NB4 (cell line): ENCODE results near the gene HTR3A.
"Not testable (repeated sequence)": the region's sequence is repeated elsewhere in the genome, so short reads cannot be mapped to it uniquely, and the experiment has no call there.

Experiments
- DNase-seq: peaks from one replicate; pipeline ENCODE4 v3.0.0; 2010; ENCODE audit warnings: low read depth
- H3K4me3 ChIP-seq: one replicate; pipeline ENCODE4 v1.5.1; 2011; ENCODE audit warnings: mild to moderate bottlenecking, low read depth, low read length, moderate library complexity
- CTCF ChIP-seq: IDR thresholded peaks from one replicate; pipeline ENCODE4 v1.5.1; 2012; ENCODE audit warnings: low read depth, low read length
- MAX ChIP-seq: IDR thresholded peaks from 2 replicates; pipeline ENCODE4 v1.6.1; 2011; ENCODE audit warnings: low read depth, low read length
- MYC ChIP-seq: IDR thresholded peaks from 2 replicates; pipeline ENCODE4 v1.6.1; 2011; ENCODE audit warnings: low read depth, low read length
- POLR2A ChIP-seq: IDR thresholded peaks from 2 replicates; pipeline ENCODE4 v1.6.1; 2011; ENCODE audit warnings: mild to moderate bottlenecking; ENCODE audit not compliant: insufficient read length; ENCODE audit errors: extremely low read depth

The HTR3A gene

GRCh38 chr11:113974741-113975470, at the start of gene HTR3A:
Gene HTR3A (plus strand): TSS chr11:113975108. CDS start chr11:113975326, 218 bp downstream.
- DNase-seq, result peak; percentile 19
- TF ChIP-seq MAX (no peak), MYC (no peak), CTCF (no peak), POLR2A (no peak)
- H3K4me3 ChIP-seq, result no peak within 1 kb of the TSS

GRCh38 chr11:113926273-113927197, 48.4 kb upstream of the HTR3A start:
- DNase-seq, result no peak
- TF ChIP-seq CTCF (no peak), MYC (no peak)
- no peak overlapping the region for H3K4me3 ChIP-seq

GRCh38 chr11:113928311-113928710, 46.6 kb upstream of the HTR3A start:
- TF ChIP-seq MYC (no peak), CTCF (no peak), POLR2A (no peak), MAX (no peak)
- H3K4me3 ChIP-seq, result no peak overlapping the region
- DNase-seq, result no peak

- TF ChIP-seq MYC (no peak), CTCF (no peak), MAX (no peak), POLR2A (no peak)
- H3K4me3 ChIP-seq, result no peak overlapping the region
- DNase-seq, result no peak
These were observed 42.1 kb upstream of the HTR3A start for GRCh38 chr11:113932788-113933187.

- not testable (repeated sequence) for DNase-seq, H3K4me3 ChIP-seq
These were observed 40.7 kb upstream of the HTR3A start for GRCh38 chr11:113934193-113934592.

GRCh38 chr11:113934761-113935160, 40.1 kb upstream of the HTR3A start:
- DNase-seq, result no peak
- no peak for TF ChIP-seq CTCF
- TF ChIP-seq POLR2A, result no peak
- no peak for TF ChIP-seq MYC
- TF ChIP-seq MAX, result no peak
- H3K4me3 ChIP-seq, result no peak overlapping the region
